ENCODE data around the gene ATAD3B. TPM values are rescaled to one million over a fixed set of nuclear protein-coding genes. Genes with fewer than 3 reads are reported as not detected.

Gene ATAD3B
- total and polyA plus RNA-seq, 4 donors: 6.4 to 14.3 (median 10.3) TPM

DNA sequence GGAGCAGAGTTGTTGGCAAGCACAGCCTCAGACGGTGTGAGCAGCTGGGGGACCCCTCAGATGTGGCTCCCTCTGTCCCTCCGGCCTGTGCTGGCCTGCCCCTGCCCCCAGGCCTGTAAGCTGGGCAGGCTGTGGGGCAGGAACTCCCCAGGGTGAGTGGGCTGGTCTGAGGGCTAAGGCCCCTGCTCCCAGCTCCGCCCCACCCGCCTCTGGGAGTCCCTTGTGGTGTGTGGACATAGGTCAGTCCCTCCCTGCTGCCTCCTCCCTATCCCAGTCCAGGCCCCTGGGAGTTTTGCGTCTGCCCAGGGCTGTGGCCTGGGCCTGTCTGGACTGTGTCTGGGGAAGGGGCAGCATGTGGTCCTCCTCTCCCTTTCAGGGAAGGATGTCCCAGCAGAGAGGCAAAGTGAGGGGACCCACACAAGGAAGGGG lies 39.7 kb upstream of the ATAD3B start (continued):
- TF ChIP-seq CTCF (IDR thresholded peaks at IDR 0.05; ENCODE audit: low read depth, low read length, missing input control): no peak
- no peak for TF ChIP-seq JUND (IDR thresholded peaks at IDR 0.05)

GRCh38 chr1:1432274-1432950 lies 39.2 kb upstream of the ATAD3B start:
- no peaks in the 10 kb centered on the region for H3K27me3 ChIP-seq (ENCODE audit: control insufficient read depth in 4 of 4, insufficient read depth in 4 of 4, low read length in 3 of 4)
- 47% methylated on average over 28 of the region's 28 CpGs for WGBS
- H3K4me1 ChIP-seq (ENCODE audit: control insufficient read depth in 4 of 4, insufficient read depth in 4 of 4, low read length in 3 of 4): peaks cover 28 to 76% (median 60%) of the 10 kb centered on the region in 4 donors
- H3K4me3 ChIP-seq (ENCODE audit: low read depth in 1 of 3, low read length in 3 of 3): peak overlapping the region; percentile 53 to 63 (median 62)
- peak overlapping the region; percentile 82 to 87 for H3K27ac ChIP-seq (ENCODE audit: low read depth in 1 of 2, low read length in 2 of 2)
- no peaks in the 10 kb centered on the region for H3K36me3 ChIP-seq (ENCODE audit: control insufficient read depth in 4 of 4, insufficient read depth in 3 of 4, low read depth in 1 of 4, low read length in 3 of 4)
- TF ChIP-seq JUND (IDR thresholded peaks at IDR 0.05): no peak
- TF ChIP-seq YY1 (IDR thresholded peaks at IDR 0.05): no peak
- no peak for TF ChIP-seq RXRA (IDR thresholded peaks at IDR 0.05)
- TF ChIP-seq SP1 (IDR thresholded peaks at IDR 0.05): no peak
- DNase-seq (ENCODE audit: low spot score): no peak
- peak overlapping the region in 1 of 2 donors; percentile 46 for H3K9ac ChIP-seq (ENCODE audit: low read depth in 1 of 2, low read length in 2 of 2)
- H3K9me3 ChIP-seq (ENCODE audit: control insufficient read depth in 4 of 4, low read length in 3 of 4): no peaks in the 10 kb centered on the region

- Histone ChIP-seq H3K36me3 (ENCODE audit: control insufficient read depth in 4 of 4, insufficient read depth in 3 of 4, low read depth in 1 of 4, low read length in 3 of 4) (no peaks in the 10 kb centered on the region), H3K4me3 (ENCODE audit: low read depth in 1 of 3, low read length in 3 of 3) (peak overlapping the region; percentile 53 to 63 (median 62)), H3K9me3 (ENCODE audit: control insufficient read depth in 4 of 4, low read length in 3 of 4) (no peaks in the 10 kb centered on the region), H3K27me3 (ENCODE audit: control insufficient read depth in 4 of 4, insufficient read depth in 4 of 4, low read length in 3 of 4) (no peaks in the 10 kb centered on the region), H3K4me1 (ENCODE audit: control insufficient read depth in 4 of 4, insufficient read depth in 4 of 4, low read length in 3 of 4) (peaks cover 33 to 84% (median 68%) of the 10 kb centered on the region in 4 donors), H3K9ac (ENCODE audit: low read depth in 1 of 2, low read length in 2 of 2) (no peak overlapping the region), H3K27ac (ENCODE audit: low read depth in 1 of 2, low read length in 2 of 2) (peak overlapping the region; percentile 86 to 87)
- DNase-seq (ENCODE audit: low spot score): peak; percentile 69
- WGBS: 19% methylated on average over 34 of the region's 34 CpGs
- TF ChIP-seq HNF4A (conservative IDR thresholded peaks at IDR 0.05) (peak; percentile 93 to 96), YY1 (IDR thresholded peaks at IDR 0.05) (peak; percentile 78), TAF1 (conservative IDR thresholded peaks at IDR 0.05) (peak; percentile 27), RXRA (IDR thresholded peaks at IDR 0.05) (peak; percentile 97 to 99), SP1 (IDR thresholded peaks at IDR 0.05) (peak; percentile 99), HNF4G (IDR thresholded peaks at IDR 0.05) (peak; percentile 83), RAD21 (IDR thresholded peaks at IDR 0.05) (peak; percentile 31 to 53), EGR1 (IDR thresholded peaks at IDR 0.05; ENCODE audit: low read depth in 2 of 2) (peak; percentile 89 to 90), ZBTB33 (IDR thresholded peaks at IDR 0.05) (no peak), FOXA2 (IDR thresholded peaks at IDR 0.05) (no peak), GABPA (IDR thresholded peaks at IDR 0.05 in 1 of 2, conservative IDR thresholded peaks at IDR 0.05 in 1 of 2) (peak in 1 of 2 donors; percentile 78), FOXA1 (IDR thresholded peaks at IDR 0.05) (peak; percentile 72), CTCF (IDR thresholded peaks at IDR 0.05; ENCODE audit: low read depth, low read length, missing input control) (no peak), NR2F2 (IDR thresholded peaks at IDR 0.05) (peak; percentile 99)
- TF ChIP-seq, protein P1, sequence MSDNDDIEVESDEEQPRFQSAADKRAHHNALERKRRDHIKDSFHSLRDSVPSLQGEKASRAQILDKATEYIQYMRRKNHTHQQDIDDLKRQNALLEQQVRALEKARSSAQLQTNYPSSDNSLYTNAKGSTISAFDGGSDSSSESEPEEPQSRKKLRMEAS (IDR thresholded peaks at IDR 0.05): peak; percentile 98
- TF ChIP-seq, protein P2, sequence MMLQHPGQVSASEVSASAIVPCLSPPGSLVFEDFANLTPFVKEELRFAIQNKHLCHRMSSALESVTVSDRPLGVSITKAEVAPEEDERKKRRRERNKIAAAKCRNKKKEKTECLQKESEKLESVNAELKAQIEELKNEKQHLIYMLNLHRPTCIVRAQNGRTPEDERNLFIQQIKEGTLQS (IDR thresholded peaks at IDR 0.05): no peak
- TF ChIP-seq, protein P3, sequence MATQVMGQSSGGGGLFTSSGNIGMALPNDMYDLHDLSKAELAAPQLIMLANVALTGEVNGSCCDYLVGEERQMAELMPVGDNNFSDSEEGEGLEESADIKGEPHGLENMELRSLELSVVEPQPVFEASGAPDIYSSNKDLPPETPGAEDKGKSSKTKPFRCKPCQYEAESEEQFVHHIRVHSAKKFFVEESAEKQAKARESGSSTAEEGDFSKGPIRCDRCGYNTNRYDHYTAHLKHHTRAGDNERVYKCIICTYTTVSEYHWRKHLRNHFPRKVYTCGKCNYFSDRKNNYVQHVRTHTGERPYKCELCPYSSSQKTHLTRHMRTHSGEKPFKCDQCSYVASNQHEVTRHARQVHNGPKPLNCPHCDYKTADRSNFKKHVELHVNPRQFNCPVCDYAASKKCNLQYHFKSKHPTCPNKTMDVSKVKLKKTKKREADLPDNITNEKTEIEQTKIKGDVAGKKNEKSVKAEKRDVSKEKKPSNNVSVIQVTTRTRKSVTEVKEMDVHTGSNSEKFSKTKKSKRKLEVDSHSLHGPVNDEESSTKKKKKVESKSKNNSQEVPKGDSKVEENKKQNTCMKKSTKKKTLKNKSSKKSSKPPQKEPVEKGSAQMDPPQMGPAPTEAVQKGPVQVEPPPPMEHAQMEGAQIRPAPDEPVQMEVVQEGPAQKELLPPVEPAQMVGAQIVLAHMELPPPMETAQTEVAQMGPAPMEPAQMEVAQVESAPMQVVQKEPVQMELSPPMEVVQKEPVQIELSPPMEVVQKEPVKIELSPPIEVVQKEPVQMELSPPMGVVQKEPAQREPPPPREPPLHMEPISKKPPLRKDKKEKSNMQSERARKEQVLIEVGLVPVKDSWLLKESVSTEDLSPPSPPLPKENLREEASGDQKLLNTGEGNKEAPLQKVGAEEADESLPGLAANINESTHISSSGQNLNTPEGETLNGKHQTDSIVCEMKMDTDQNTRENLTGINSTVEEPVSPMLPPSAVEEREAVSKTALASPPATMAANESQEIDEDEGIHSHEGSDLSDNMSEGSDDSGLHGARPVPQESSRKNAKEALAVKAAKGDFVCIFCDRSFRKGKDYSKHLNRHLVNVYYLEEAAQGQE (IDR thresholded peaks at IDR 0.05): peak; percentile 78
Measured at GRCh38 chr1:1432951-1433803, 38.4 kb upstream of the ATAD3B start.

Measured in liver (tissue), 9 donors.